Activated CD8-positive, alpha-beta T cell treated with anti-CD3 and anti-CD28 coated beads for 36 hours (primary cell): ENCODE measurements around the gene PTPN13. TPM values are rescaled to one million over a fixed set of nuclear protein-coding genes. Genes with fewer than 3 reads are reported as not detected.

Experiments
- ATAC-seq: fragments of 200-7000 bp; cut with Tn5 transposase; one replicate; pipeline ENCODE4 v1.10.0; 2021; ENCODE audit warnings: mild to moderate bottlenecking, moderate library complexity
- CTCF ChIA-PET: fragments of 350-600 bp; sonication (Branson Sonifier 250); formaldehyde crosslinking; loops from one replicate; lab custom pipeline; 2021; ENCODE audit warnings: antibody characterized with exemption; lab: Charles Lee
- POLR2A ChIA-PET: fragments of 350-600 bp; sonication (Branson Sonifier 250); formaldehyde crosslinking; loops from one replicate; lab custom pipeline; 2021; ENCODE audit warnings: antibody characterized with exemption; lab: Charles Lee
- DNase-seq: peaks from one replicate; pipeline ENCODE4 v3.0.0-alpha.2; 2020
- H3K27ac Mint-ChIP-seq: one replicate; pipeline ENCODE4 v1.8.0; 2021; ENCODE audit warnings: mild to moderate bottlenecking, mixed read lengths
- H3K27me3 Mint-ChIP-seq: one replicate; pipeline ENCODE4 v1.8.0; 2021; ENCODE audit warnings: mixed read lengths
- H3K36me3 Mint-ChIP-seq: one replicate; pipeline ENCODE4 v1.8.0; 2021; ENCODE audit warnings: low read depth, mixed read lengths
- H3K4me1 Mint-ChIP-seq: one replicate; pipeline ENCODE4 v1.8.0; 2021; ENCODE audit warnings: low read depth, mixed read lengths
- H3K4me3 Mint-ChIP-seq: one replicate; pipeline ENCODE4 v1.8.0; 2021; ENCODE audit warnings: mild to moderate bottlenecking, moderate library complexity, mixed read lengths
- H3K9me3 Mint-ChIP-seq: one replicate; pipeline ENCODE4 v1.8.0; 2021; ENCODE audit warnings: mixed read lengths
- intact Hi-C: fragments of 100-400 bp; cut with micrococcal nuclease; formaldehyde crosslinking; loops from one replicate; pipeline ENCODE4 v1.10.0; 2022
- total RNA-seq, 2 experiments: library from RNA; stranded (reverse); gene quantifications; one replicate each; pipeline ENCODE4 v1.2.3, GENCODE V29; 2021
- TF ChIP-seq, protein P1 (sequence below): fragments of 200-600 bp; IDR thresholded peaks from one replicate; pipeline ENCODE4 v1.8.0; 2022; ENCODE audit warnings: antibody characterized with exemption, mild to moderate bottlenecking

Gene PTPN13
- total RNA-seq, 2 experiments from 2014 or later: 0.27 to 0.38 TPM

- H3K27ac Mint-ChIP-seq: no peak overlapping the region
- CTCF ChIA-PET: no interaction called here
- intact Hi-C loops: no loop called here
- ATAC-seq (no peak), DNase-seq (no peak)
- TF ChIP-seq, protein P1, sequence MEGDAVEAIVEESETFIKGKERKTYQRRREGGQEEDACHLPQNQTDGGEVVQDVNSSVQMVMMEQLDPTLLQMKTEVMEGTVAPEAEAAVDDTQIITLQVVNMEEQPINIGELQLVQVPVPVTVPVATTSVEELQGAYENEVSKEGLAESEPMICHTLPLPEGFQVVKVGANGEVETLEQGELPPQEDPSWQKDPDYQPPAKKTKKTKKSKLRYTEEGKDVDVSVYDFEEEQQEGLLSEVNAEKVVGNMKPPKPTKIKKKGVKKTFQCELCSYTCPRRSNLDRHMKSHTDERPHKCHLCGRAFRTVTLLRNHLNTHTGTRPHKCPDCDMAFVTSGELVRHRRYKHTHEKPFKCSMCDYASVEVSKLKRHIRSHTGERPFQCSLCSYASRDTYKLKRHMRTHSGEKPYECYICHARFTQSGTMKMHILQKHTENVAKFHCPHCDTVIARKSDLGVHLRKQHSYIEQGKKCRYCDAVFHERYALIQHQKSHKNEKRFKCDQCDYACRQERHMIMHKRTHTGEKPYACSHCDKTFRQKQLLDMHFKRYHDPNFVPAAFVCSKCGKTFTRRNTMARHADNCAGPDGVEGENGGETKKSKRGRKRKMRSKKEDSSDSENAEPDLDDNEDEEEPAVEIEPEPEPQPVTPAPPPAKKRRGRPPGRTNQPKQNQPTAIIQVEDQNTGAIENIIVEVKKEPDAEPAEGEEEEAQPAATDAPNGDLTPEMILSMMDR: no peak
- no peaks in the 10 kb centered on the region for H3K36me3 Mint-ChIP-seq
- POLR2A ChIA-PET: no interaction called here
- no peak overlapping the region for H3K4me3 Mint-ChIP-seq
- no peaks in the 10 kb centered on the region for H3K9me3 Mint-ChIP-seq
- no peaks in the 10 kb centered on the region for H3K27me3 Mint-ChIP-seq
- H3K4me1 Mint-ChIP-seq: no peaks in the 10 kb centered on the region
These were observed 215.7 kb downstream of the PTPN13 start for GRCh38 chr4:86809809-86810208.

GRCh38 chr4:86810847-86811246 is 216.7 kb downstream of the PTPN13 start:
- no peak for DNase-seq
- POLR2A ChIA-PET: no interaction called here

GRCh38 chr4:86815653-86816052 is 221.5 kb downstream of the PTPN13 start:
- no peaks in the 10 kb centered on the region for H3K4me1 Mint-ChIP-seq
- ChIA-PET CTCF (no interaction called here), POLR2A (no interaction called here)
- intact Hi-C loops: no loop called here
- H3K36me3 Mint-ChIP-seq: no peaks in the 10 kb centered on the region
- ATAC-seq (no peak), DNase-seq (no peak)
- no peaks in the 10 kb centered on the region for H3K27me3 Mint-ChIP-seq
- no peak overlapping the region for H3K27ac Mint-ChIP-seq
- H3K4me3 Mint-ChIP-seq: no peak overlapping the region
- TF ChIP-seq, protein P1: no peak
- peaks cover 4% of the 10 kb centered on the region for H3K9me3 Mint-ChIP-seq

More at GRCh38 chr4:86810847-86811246, 216.7 kb downstream of the PTPN13 start:
- Mint-ChIP-seq H3K4me3 (no peak overlapping the region), H3K36me3 (no peaks in the 10 kb centered on the region), H3K4me1 (no peaks in the 10 kb centered on the region), H3K27ac (no peak overlapping the region), H3K27me3 (no peaks in the 10 kb centered on the region), H3K9me3 (peaks cover 4% of the 10 kb centered on the region)
- ATAC-seq: no peak
- TF ChIP-seq, protein P1: no peak
- CTCF ChIA-PET: no interaction called here
- intact Hi-C loops: no loop called here

DNA sequence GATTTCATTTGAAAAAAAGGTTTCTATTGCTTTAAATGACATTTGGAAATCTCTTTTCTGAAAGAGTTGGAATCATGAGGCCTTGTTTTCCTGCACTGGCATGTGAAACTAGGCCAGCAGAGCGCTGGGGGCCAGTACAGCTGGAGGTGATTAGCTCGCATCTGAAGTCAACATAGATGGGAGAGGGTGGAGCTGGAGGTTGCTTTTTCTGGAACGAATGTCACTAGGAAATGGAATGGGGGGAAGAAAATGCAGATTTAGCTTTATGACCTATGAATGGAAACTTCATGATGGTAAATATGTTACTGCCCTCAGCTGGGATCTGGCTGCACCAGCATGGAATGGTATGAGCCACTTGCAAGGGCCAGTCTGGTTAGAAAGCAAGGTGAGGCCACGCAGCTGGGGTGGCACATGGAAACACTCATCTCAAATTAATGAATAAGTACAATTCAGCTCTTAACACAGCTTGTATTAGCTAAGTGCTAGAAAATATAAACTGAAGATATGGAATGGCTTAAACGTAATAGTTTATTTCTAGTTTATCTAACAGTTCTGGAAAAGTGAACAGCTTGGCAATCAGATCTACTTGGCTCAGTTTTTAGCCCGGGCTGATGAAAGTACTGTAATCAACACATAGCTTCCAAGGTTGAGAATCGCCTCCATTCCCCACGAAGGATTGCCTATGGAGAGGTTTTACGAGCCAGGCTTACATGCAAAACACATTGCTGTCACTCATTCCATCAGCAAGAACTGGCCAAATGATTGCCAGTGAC is 222.6 kb downstream of the PTPN13 start:
- peaks cover 4% of the 10 kb centered on the region for H3K9me3 Mint-ChIP-seq
- DNase-seq (no peak), ATAC-seq (no peak)
- no peaks in the 10 kb centered on the region for H3K4me1 Mint-ChIP-seq
- H3K4me3 Mint-ChIP-seq: no peak overlapping the region
- intact Hi-C loops: no loop called here
- no peak overlapping the region for H3K27ac Mint-ChIP-seq
- no peaks in the 10 kb centered on the region for H3K27me3 Mint-ChIP-seq
- TF ChIP-seq, protein P1: no peak
- H3K36me3 Mint-ChIP-seq: no peaks in the 10 kb centered on the region
- POLR2A ChIA-PET: no interaction called here
- CTCF ChIA-PET: no interaction called here

DNA sequence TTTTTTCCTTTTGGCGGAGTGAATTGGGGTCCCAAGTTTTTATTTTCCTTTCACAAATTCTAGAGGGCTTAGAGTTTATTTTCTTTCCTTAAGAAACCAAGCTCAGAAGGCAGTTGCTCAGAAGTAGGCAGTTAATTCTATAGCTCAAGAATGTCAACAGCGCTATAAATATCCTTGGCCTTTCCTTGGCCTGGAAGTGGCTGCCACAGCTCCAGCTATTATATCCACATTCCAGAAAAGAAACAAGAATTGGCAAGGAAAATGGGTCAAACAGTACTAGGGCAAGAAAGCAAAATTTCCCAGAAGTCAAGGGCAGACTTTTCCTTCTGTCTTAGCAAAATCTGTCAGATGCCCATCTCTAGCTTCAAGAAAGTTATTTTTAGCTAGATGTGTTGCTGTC is 224.1 kb downstream of the PTPN13 start:
- POLR2A ChIA-PET: no interaction called here
- Mint-ChIP-seq H3K4me1 (no peaks in the 10 kb centered on the region), H3K9me3 (peaks cover 4% of the 10 kb centered on the region), H3K27ac (no peak overlapping the region), H3K36me3 (no peaks in the 10 kb centered on the region), H3K27me3 (no peaks in the 10 kb centered on the region), H3K4me3 (no peak overlapping the region)
- DNase-seq: no peak
- TF ChIP-seq, protein P1: no peak
- CTCF ChIA-PET: interaction anchor here (1.2 kb wide), 1 partner anchor 321 kb away, joined by 3 read pairs; no protein-coding TSS in a partner anchor
- no peak for ATAC-seq
- intact Hi-C loops: no loop called here
